ENCODE measurements around the gene BLTP3B. TPM values are rescaled to one million over a fixed set of nuclear protein-coding genes. Genes with fewer than 3 reads are reported as not detected.

The BLTP3B gene
- polyA plus RNA-seq, 3 donors from 2014 or later, result 15.6 to 24.8 (median 16.4) TPM

GRCh38 chr12:100123316-100124095 is 19.2 kb downstream of the BLTP3B start:
- Mint-ChIP-seq H3K27ac (no peak overlapping the region), H3K36me3 (peaks cover 0 to 5% (median 0%) of the 10 kb centered on the region in 3 donors), H3K4me1 (peaks cover 18 to 38% of the 10 kb centered on the region in 2 donors), H3K27me3 (ENCODE audit: low read depth in 3 of 3) (no peaks in the 10 kb centered on the region), H3K9me3 (peaks cover 0 to 6% (median 0%) of the 10 kb centered on the region in 6 donors), H3K4me3 (no peak overlapping the region)
- DNase-seq, result no peak

DNA sequence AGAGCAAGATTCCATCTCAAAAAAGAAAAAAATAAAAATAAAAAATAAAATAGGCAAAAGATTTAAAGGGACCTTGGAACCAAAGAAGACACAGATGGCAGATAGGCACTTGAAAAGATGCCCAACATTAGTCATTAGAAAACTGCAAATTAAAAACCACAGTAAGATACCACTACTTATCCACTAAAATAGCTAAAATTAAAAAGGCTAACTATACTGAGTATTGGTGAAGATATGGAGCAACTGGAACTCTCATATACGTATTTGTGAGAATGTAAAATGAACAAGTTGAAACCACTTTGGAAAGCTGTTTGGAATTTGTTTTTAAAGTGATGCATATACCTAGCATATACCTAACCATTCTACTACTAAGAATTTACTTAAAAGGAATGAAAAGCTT is 22.3 kb downstream of the BLTP3B start:
- H3K4me3 Mint-ChIP-seq, result no peak overlapping the region
- no peaks in the 10 kb centered on the region for H3K27me3 Mint-ChIP-seq (ENCODE audit: low read depth in 3 of 3)
- H3K9me3 Mint-ChIP-seq, result peaks cover 0 to 6% (median 0%) of the 10 kb centered on the region in 6 donors
- DNase-seq, result no peak
- peaks cover 9 to 21% of the 10 kb centered on the region in 2 donors for H3K4me1 Mint-ChIP-seq
- H3K27ac Mint-ChIP-seq, result no peak overlapping the region
- peaks cover 0 to 5% (median 0%) of the 10 kb centered on the region in 3 donors for H3K36me3 Mint-ChIP-seq

- no peak overlapping the region for H3K4me3 Mint-ChIP-seq
- H3K27me3 Mint-ChIP-seq (ENCODE audit: low read depth in 3 of 3), result peaks cover 0 to 3% (median 3%) of the 10 kb centered on the region in 3 donors
- no peak overlapping the region for H3K27ac Mint-ChIP-seq
- H3K4me1 Mint-ChIP-seq, result peaks cover 19 to 40% of the 10 kb centered on the region in 2 donors
- H3K36me3 Mint-ChIP-seq, result peaks cover 0 to 3% (median 0%) of the 10 kb centered on the region in 3 donors
- no peak for DNase-seq
- H3K9me3 Mint-ChIP-seq, result peaks cover 0 to under 1% (median 0%) of the 10 kb centered on the region in 6 donors
Observed at GRCh38 chr12:100115291-100115690, 27.4 kb downstream of the BLTP3B start.

DNA sequence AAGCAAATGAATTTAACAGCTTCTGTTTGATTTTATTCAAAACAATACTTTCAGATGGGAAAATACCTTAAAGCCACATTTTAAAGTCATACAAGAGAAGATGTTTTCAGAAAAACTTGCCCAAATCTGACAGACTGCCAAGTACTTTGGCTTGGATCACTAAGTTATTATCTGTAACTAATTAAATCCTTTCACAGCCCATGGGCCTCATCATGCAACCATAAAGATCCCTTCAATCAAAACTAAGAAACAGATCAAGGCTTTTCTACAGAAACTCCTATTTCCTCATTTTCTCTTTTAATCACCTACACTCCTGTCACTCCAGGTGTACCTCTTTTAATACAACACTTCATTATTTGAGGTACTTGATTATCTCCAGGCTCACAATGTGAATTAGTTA is 28.1 kb downstream of the BLTP3B start:
- H3K27me3 Mint-ChIP-seq (ENCODE audit: low read depth in 3 of 3), result peaks cover 0 to 3% (median 3%) of the 10 kb centered on the region in 3 donors
- H3K9me3 Mint-ChIP-seq, result no peaks in the 10 kb centered on the region
- peaks cover 0 to 5% (median 0%) of the 10 kb centered on the region in 3 donors for H3K36me3 Mint-ChIP-seq
- H3K4me1 Mint-ChIP-seq, result peaks cover 22 to 42% of the 10 kb centered on the region in 2 donors
- no peak for DNase-seq
- no peak overlapping the region for H3K4me3 Mint-ChIP-seq
- no peak overlapping the region for H3K27ac Mint-ChIP-seq

GRCh38 chr12:100110276-100110675 is 32.4 kb downstream of the BLTP3B start:
- no peak for DNase-seq
- H3K36me3 Mint-ChIP-seq, result peaks cover 18 to 29% (median 24%) of the 10 kb centered on the region in 3 donors
- no peaks in the 10 kb centered on the region for H3K9me3 Mint-ChIP-seq
- no peak overlapping the region for H3K27ac Mint-ChIP-seq
- H3K27me3 Mint-ChIP-seq (ENCODE audit: low read depth in 3 of 3), result peaks cover 2 to 3% (median 3%) of the 10 kb centered on the region in 3 donors
- H3K4me1 Mint-ChIP-seq, result peaks cover 19 to 35% of the 10 kb centered on the region in 2 donors
- no peak overlapping the region for H3K4me3 Mint-ChIP-seq

DNA sequence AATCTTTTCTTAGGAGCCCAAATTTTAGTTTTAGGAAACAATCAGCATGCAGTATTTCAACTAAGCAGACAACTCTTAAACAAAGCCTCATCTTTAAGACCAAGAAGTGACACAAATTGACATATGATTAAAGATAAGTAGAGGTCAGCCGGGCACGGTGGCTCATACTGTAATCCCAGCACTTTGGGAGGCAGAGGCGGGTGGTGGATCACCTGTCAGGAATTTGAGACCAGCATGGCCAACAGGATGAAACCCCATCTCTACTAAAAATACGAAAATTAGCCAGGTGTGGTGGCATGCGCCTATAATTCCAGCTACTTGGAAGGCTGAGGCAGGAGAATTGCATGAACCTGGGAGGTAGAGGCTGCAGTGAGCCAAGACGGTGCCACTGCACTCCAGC is 35.8 kb downstream of the BLTP3B start:
- H3K4me3 Mint-ChIP-seq, result no peak overlapping the region
- peaks cover 18 to 29% (median 28%) of the 10 kb centered on the region in 3 donors for H3K36me3 Mint-ChIP-seq
- no peaks in the 10 kb centered on the region for H3K9me3 Mint-ChIP-seq
- peaks cover 9 to 21% of the 10 kb centered on the region in 2 donors for H3K4me1 Mint-ChIP-seq
- peaks cover 0 to 3% (median 0%) of the 10 kb centered on the region in 3 donors for H3K27me3 Mint-ChIP-seq (ENCODE audit: low read depth in 3 of 3)
- no peak overlapping the region for H3K27ac Mint-ChIP-seq
- DNase-seq, result no peak

- no peak overlapping the region for H3K27ac Mint-ChIP-seq
- no peak for DNase-seq
- peaks cover 0 to 3% (median 0%) of the 10 kb centered on the region in 3 donors for H3K27me3 Mint-ChIP-seq (ENCODE audit: low read depth in 3 of 3)
- peaks cover 23 to 29% (median 28%) of the 10 kb centered on the region in 3 donors for H3K36me3 Mint-ChIP-seq
- H3K4me1 Mint-ChIP-seq, result peaks cover 9 to 19% of the 10 kb centered on the region in 2 donors
- H3K9me3 Mint-ChIP-seq, result no peaks in the 10 kb centered on the region
- H3K4me3 Mint-ChIP-seq, result no peak overlapping the region
Observed at GRCh38 chr12:100105661-100106060, 37.0 kb downstream of the BLTP3B start.

- Mint-ChIP-seq H3K9me3 (no peaks in the 10 kb centered on the region), H3K27me3 (ENCODE audit: low read depth in 3 of 3) (no peaks in the 10 kb centered on the region), H3K36me3 (peaks cover 10 to 21% (median 12%) of the 10 kb centered on the region in 3 donors), H3K4me3 (no peak overlapping the region), H3K27ac (peak overlapping the region in 1 of 6 donors; percentile 5), H3K4me1 (no peaks in the 10 kb centered on the region)
- no peak for DNase-seq
Observed at GRCh38 chr12:100101000-100101399, 41.7 kb downstream of the BLTP3B start.

Other genes starting within 250 kb of the BLTP3B start
- gene ANKS1B, start 157.9 kb downstream of the BLTP3B start, polyA plus RNA-seq, result not detected
- 10 to 100 TPM; 40.6 to 54.6 (median 41.3) TPM for gene ACTR6, start 57.9 kb upstream of the BLTP3B start, polyA plus RNA-seq
- under 1 TPM in 1 of 3 donors, not detected in 2; 0.29 TPM for gene DEPDC4, start 124.2 kb upstream of the BLTP3B start, polyA plus RNA-seq
- 10 to 100 TPM; 25.3 to 34.3 (median 29.9) TPM for gene SCYL2, start 124.3 kb upstream of the BLTP3B start, polyA plus RNA-seq
- gene SLC17A8, start 214.2 kb upstream of the BLTP3B start, polyA plus RNA-seq, result not detected

Measured in immature natural killer cell (primary cell).